ENCODE data around the gene SLC38A4. TPM values are rescaled to one million over a fixed set of nuclear protein-coding genes. Genes with fewer than 3 reads are reported as not detected.

SLC38A4 gene
- total RNA-seq, 1 experiment from 2014 or later, result 0.96 TPM

DNA sequence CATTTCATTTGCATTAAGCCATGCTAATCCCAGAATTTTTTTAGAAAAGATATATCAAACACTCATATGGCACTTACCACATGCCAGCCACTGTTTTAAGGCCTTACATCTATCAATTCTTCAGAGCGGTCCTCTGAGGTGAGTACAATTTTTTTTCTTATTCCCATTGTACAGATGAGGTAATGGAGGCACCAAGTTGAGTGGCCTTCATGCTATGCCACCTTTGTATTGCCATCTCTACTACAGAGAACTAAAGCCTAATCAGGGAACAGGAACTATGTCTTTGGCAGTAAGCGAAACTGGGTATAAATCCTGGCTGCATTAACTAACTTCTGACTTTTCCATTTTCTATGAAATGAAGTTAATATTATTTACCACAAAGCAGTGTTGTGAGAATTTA, 27.1 kb downstream of the SLC38A4 start:
- Histone ChIP-seq H3T11ph (ENCODE audit: low read length) (no peak overlapping the region), H4K91ac (ENCODE audit: insufficient read length, low read depth, low read length) (no peak overlapping the region), H2BK120ac (ENCODE audit: low read depth, low read length, poor library complexity, severe bottlenecking) (no peak overlapping the region), H3K79me1 (ENCODE audit: insufficient read depth, low read depth, low read length, poor library complexity, severe bottlenecking) (no peaks in the 10 kb centered on the region), H3K23me2 (ENCODE audit: insufficient read length, low read depth, low read length, poor library complexity, severe bottlenecking) (no peaks in the 10 kb centered on the region), H3K4ac (ENCODE audit: low read depth, low read length) (no peak overlapping the region), H3K27me3 (ENCODE audit: insufficient read depth, low read length) (no peaks in the 10 kb centered on the region), H3K9ac (ENCODE audit: extremely low read depth, insufficient read length, low read length) (no peak overlapping the region), H4K5ac (ENCODE audit: insufficient read length, low read depth, low read length) (no peak overlapping the region), H2BK5ac (ENCODE audit: insufficient read length, low read length) (no peak overlapping the region), H3K56ac (ENCODE audit: insufficient read length, low read depth, low read length) (no peak overlapping the region), H4K8ac (replicated peaks; ENCODE audit: insufficient read length, low read depth, low read length) (no peak overlapping the region), H2BK15ac (ENCODE audit: low read depth, low read length) (no peak overlapping the region), H2BK12ac (ENCODE audit: insufficient read length, low read depth, low read length) (no peak overlapping the region), H3K9me3 (ENCODE audit: control insufficient read depth, low read depth, low read length) (no peaks in the 10 kb centered on the region), H3K27ac (ENCODE audit: insufficient read length, low read depth, low read length) (no peak overlapping the region), H3K4me2 (ENCODE audit: insufficient read depth, insufficient read length, low read length) (no peak overlapping the region), H3K18ac (ENCODE audit: insufficient read length, low read depth, low read length) (no peak overlapping the region), H3K14ac (ENCODE audit: insufficient read depth, low read length) (no peak overlapping the region), H2AK5ac (ENCODE audit: insufficient read length, low read length) (no peak overlapping the region), H2AFZ (ENCODE audit: low read length) (no peak overlapping the region), H3K79me2 (ENCODE audit: insufficient read depth, low read length) (no peaks in the 10 kb centered on the region), H2BK20ac (ENCODE audit: low read depth, low read length, poor library complexity, severe bottlenecking) (no peak overlapping the region), H3K23ac (ENCODE audit: insufficient read length, low read depth, low read length) (no peak overlapping the region), H4K20me1 (ENCODE audit: control insufficient read depth, insufficient read depth, insufficient read length) (no peaks in the 10 kb centered on the region), H3K4me1 (ENCODE audit: insufficient read depth, low read length) (no peaks in the 10 kb centered on the region)
- Mint-ChIP-seq H3K4me1 (no peaks in the 10 kb centered on the region), H3K27ac (no peak overlapping the region), H3K27me3 (ENCODE audit: low read depth) (no peaks in the 10 kb centered on the region), H3K9me3 (peaks cover 5 to 16% of the 10 kb centered on the region in 2 experiments; a peak in 4 of 5 replicates), H3K4me3 (no peak overlapping the region), H3K36me3 (ENCODE audit: insufficient read depth in 1 of 3, low read depth in 3 of 3) (peaks cover 0 to 4% (median 0%) of the 10 kb centered on the region in 3 experiments; a peak in 4 of 7 replicates)
- no peak for DNase-seq
- TF ChIP-seq, protein P1, sequence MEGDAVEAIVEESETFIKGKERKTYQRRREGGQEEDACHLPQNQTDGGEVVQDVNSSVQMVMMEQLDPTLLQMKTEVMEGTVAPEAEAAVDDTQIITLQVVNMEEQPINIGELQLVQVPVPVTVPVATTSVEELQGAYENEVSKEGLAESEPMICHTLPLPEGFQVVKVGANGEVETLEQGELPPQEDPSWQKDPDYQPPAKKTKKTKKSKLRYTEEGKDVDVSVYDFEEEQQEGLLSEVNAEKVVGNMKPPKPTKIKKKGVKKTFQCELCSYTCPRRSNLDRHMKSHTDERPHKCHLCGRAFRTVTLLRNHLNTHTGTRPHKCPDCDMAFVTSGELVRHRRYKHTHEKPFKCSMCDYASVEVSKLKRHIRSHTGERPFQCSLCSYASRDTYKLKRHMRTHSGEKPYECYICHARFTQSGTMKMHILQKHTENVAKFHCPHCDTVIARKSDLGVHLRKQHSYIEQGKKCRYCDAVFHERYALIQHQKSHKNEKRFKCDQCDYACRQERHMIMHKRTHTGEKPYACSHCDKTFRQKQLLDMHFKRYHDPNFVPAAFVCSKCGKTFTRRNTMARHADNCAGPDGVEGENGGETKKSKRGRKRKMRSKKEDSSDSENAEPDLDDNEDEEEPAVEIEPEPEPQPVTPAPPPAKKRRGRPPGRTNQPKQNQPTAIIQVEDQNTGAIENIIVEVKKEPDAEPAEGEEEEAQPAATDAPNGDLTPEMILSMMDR (conservative IDR thresholded peaks at IDR 0.05), result no peak
- no CpG with 5 or more reads among the region's 2 CpGs for WGBS (ENCODE audit: extremely low coverage, insufficient read length, low lambda C conversion rate)
